HEK293 (cell line): Measurements from ENCODE around the gene S1PR1.
"Not testable (repeated sequence)": the region's sequence is repeated elsewhere in the genome, so short reads cannot be mapped to it uniquely, and the experiment has no call there.

ENCODE experiments used
- CTCF ChIA-PET: fragments of 350-600 bp; formaldehyde crosslinking; extraction: SDS; loops from one replicate; lab custom pipeline; 2021; ENCODE audit warnings: antibody characterized with exemption; lab: Yijun Ruan, JAX
- POLR2A ChIA-PET: fragments of 300-600 bp; formaldehyde crosslinking; extraction: SDS; loops from one replicate; lab custom pipeline; 2020; ENCODE audit warnings: antibody characterized with exemption, inconsistent platforms; lab: Yijun Ruan, JAX
- H3K27ac ChIP-seq: fragments of 200-500 bp; sonication (Bioruptor generic); 2 replicates; pipeline ENCODE4 v1.5.1; 2014; ENCODE audit warnings: low read depth, low read length, control low read depth, inconsistent platforms; ENCODE audit errors: extremely low read depth
- H3K36me3 ChIP-seq, 2 experiments: fragments of 200-500 bp in 1 of 2; sonication (Bioruptor generic) in 1 of 2; 1 replicate in 1 of 2; 2 replicates in 1 of 2; pipeline ENCODE4 v1.5.1; 2014 to 2017; ENCODE audit warnings: inconsistent platforms in 2 of 2, low read length in 2 of 2; ENCODE audit not compliant: control insufficient read depth in 2 of 2, insufficient read depth in 1 of 2
- H3K4me1 ChIP-seq: fragments of 200-500 bp; sonication (Bioruptor generic); 2 replicates; pipeline ENCODE4 v1.5.1; 2014; ENCODE audit warnings: mild to moderate bottlenecking, low read length, inconsistent platforms; ENCODE audit not compliant: control insufficient read depth, insufficient read depth
- H3K4me3 ChIP-seq: 2 replicates; pipeline ENCODE4 v1.5.1; 2011; ENCODE audit warnings: low read depth, mild to moderate bottlenecking, control low read depth, low read length, moderate library complexity
- H3K9me3 ChIP-seq: fragments of 200-500 bp; sonication (Bioruptor generic); 2 replicates; pipeline ENCODE4 v1.5.1; 2014; ENCODE audit warnings: low read depth, low read length, inconsistent platforms; ENCODE audit not compliant: control insufficient read depth, insufficient read depth
- BCL11B ChIP-seq: fragments of 450-650 bp; formaldehyde crosslinking; IDR thresholded peaks from 2 replicates; pipeline ENCODE4 v1.5.1; 2016; ENCODE audit warnings: low read depth, missing biosample characterization, missing genetic modification characterization
- GLI4 ChIP-seq: fragments of 450-650 bp; formaldehyde crosslinking; IDR thresholded peaks from 2 replicates; pipeline ENCODE4 v1.5.1; 2016; ENCODE audit warnings: missing biosample characterization, missing genetic modification characterization
- MEIS1 ChIP-seq: sonication (generic); formaldehyde crosslinking; IDR thresholded peaks from 2 replicates; pipeline ENCODE4 v1.8.1; 2022; ENCODE audit warnings: missing genetic modification reagents, mild to moderate bottlenecking, borderline replicate concordance
- SETDB1 ChIP-seq: IDR thresholded peaks from one replicate; pipeline ENCODE4 v1.6.1; 2017; ENCODE audit warnings: mild to moderate bottlenecking, low read length, moderate library complexity, mixed read lengths; ENCODE audit not compliant: insufficient read length
- YY2 ChIP-seq: fragments of 450-650 bp; formaldehyde crosslinking; IDR thresholded peaks from 2 replicates; pipeline ENCODE4 v1.5.1; 2016; ENCODE audit warnings: missing biosample characterization, missing genetic modification characterization
- ZBTB10 ChIP-seq: fragments of 450-650 bp; formaldehyde crosslinking; IDR thresholded peaks from 2 replicates; pipeline ENCODE4 v1.5.1; 2016; ENCODE audit warnings: missing biosample characterization, missing genetic modification characterization
- ZBTB17 ChIP-seq: fragments of 450-650 bp; formaldehyde crosslinking; IDR thresholded peaks from 2 replicates; pipeline ENCODE4 v1.5.1; 2016; ENCODE audit warnings: missing biosample characterization, missing genetic modification characterization
- ZBTB48 ChIP-seq: fragments of 450-650 bp; formaldehyde crosslinking; IDR thresholded peaks from 2 replicates; pipeline ENCODE4 v1.5.1; 2016; ENCODE audit warnings: missing biosample characterization, missing genetic modification characterization
- ZEB2 ChIP-seq: fragments of 450-650 bp; formaldehyde crosslinking; IDR thresholded peaks from 2 replicates; pipeline ENCODE4 v1.5.1; 2016; ENCODE audit warnings: missing biosample characterization, missing genetic modification characterization
- ZFP37 ChIP-seq: fragments of 450-650 bp; formaldehyde crosslinking; IDR thresholded peaks from 2 replicates; pipeline ENCODE4 v1.5.1; 2016; ENCODE audit warnings: missing biosample characterization, missing genetic modification characterization
- ZIC2 ChIP-seq: fragments of 450-650 bp; formaldehyde crosslinking; IDR thresholded peaks from 2 replicates; pipeline ENCODE4 v1.5.1; 2016; ENCODE audit warnings: missing biosample characterization, missing genetic modification characterization
- ZNF146 ChIP-seq: fragments of 450-650 bp; formaldehyde crosslinking; IDR thresholded peaks from 2 replicates; pipeline ENCODE4 v1.5.1; 2016; ENCODE audit warnings: missing biosample characterization, missing genetic modification characterization
- ZNF362 ChIP-seq: fragments of 450-650 bp; formaldehyde crosslinking; IDR thresholded peaks from 2 replicates; pipeline ENCODE4 v1.5.1; 2016; ENCODE audit warnings: missing biosample characterization, missing genetic modification characterization
- ZNF701 ChIP-seq: fragments of 450-650 bp; formaldehyde crosslinking; IDR thresholded peaks from 2 replicates; pipeline ENCODE4 v1.5.1; 2016; ENCODE audit warnings: missing biosample characterization, missing genetic modification characterization
- ZSCAN16 ChIP-seq: fragments of 450-650 bp; formaldehyde crosslinking; IDR thresholded peaks from 2 replicates; pipeline ENCODE4 v1.5.1; 2016; ENCODE audit warnings: missing biosample characterization, missing genetic modification characterization

Gene S1PR1

GRCh38 chr1:101188331-101188730, 48.5 kb upstream of the S1PR1 start:
- Histone ChIP-seq H3K9me3 (no peaks in the 10 kb centered on the region), H3K4me1 (no peaks in the 10 kb centered on the region), H3K27ac (no peak overlapping the region), H3K4me3 (no peak overlapping the region), H3K36me3 (no peaks in the 10 kb centered on the region)
- ChIA-PET CTCF (no interaction called here), POLR2A (no interaction called here)
- no peak for TF ChIP-seq ZSCAN16 (tag by site-specific recombination)
- no peak for TF ChIP-seq ZNF362 (tag by site-specific recombination)
- no peak for TF ChIP-seq ZNF701

- H3K4me1 ChIP-seq, POLR2A ChIA-PET, H3K36me3 ChIP-seq, H3K9me3 ChIP-seq: not testable (repeated sequence)
- TF ChIP-seq ZNF146 (tag by site-specific recombination) = peak; percentile 86
- TF ChIP-seq, all 188 proteins: peak for 1; not testable (repeated sequence) for 187
- CTCF ChIA-PET, H3K27ac ChIP-seq, H3K4me3 ChIP-seq: not testable (repeated sequence)
Observed at GRCh38 chr1:101188968-101189367, 47.9 kb upstream of the S1PR1 start.

GRCh38 chr1:101190441-101190840, 46.4 kb upstream of the S1PR1 start:
- H3K9me3 ChIP-seq = no peaks in the 10 kb centered on the region
- H3K36me3 ChIP-seq = no peaks in the 10 kb centered on the region
- TF ChIP-seq YY2 (tag by site-specific recombination) = no peak
- TF ChIP-seq MEIS1 = no peak
- CTCF ChIA-PET = interaction anchor here (0.9 kb wide), 1 partner anchor 98 kb away, joined by 4 read pairs; no protein-coding TSS in a partner anchor
- POLR2A ChIA-PET = no interaction called here
- no peak overlapping the region for H3K4me3 ChIP-seq
- no peaks in the 10 kb centered on the region for H3K4me1 ChIP-seq
- no peak overlapping the region for H3K27ac ChIP-seq

GRCh38 chr1:101191049-101191448, 45.8 kb upstream of the S1PR1 start:
- Histone ChIP-seq H3K36me3 (no peaks in the 10 kb centered on the region), H3K4me1 (no peaks in the 10 kb centered on the region), H3K9me3 (no peaks in the 10 kb centered on the region), H3K27ac (no peak overlapping the region), H3K4me3 (no peak overlapping the region)
- ChIA-PET POLR2A (no interaction called here), CTCF (interaction anchor here (0.9 kb wide), 1 partner anchor 97 kb away, joined by 4 read pairs; no protein-coding TSS in a partner anchor)
- TF ChIP-seq ZIC2 (tag by site-specific recombination) = no peak

GRCh38 chr1:101193733-101194169, 43.1 kb upstream of the S1PR1 start:
- no peak overlapping the region for H3K27ac ChIP-seq

More at GRCh38 chr1:101193733-101194169, 43.1 kb upstream of the S1PR1 start:
- TF ChIP-seq ZEB2 (tag by site-specific recombination) (no peak), ZBTB17 (tag by site-specific recombination) (no peak), SETDB1 (no peak), ZBTB48 (tag by site-specific recombination) (no peak), ZFP37 (tag by site-specific recombination) (no peak), GLI4 (tag by site-specific recombination) (no peak), BCL11B (tag by site-specific recombination) (no peak), ZBTB10 (tag by site-specific recombination) (no peak)
- CTCF ChIA-PET = interaction anchor here (0.6 kb wide), 1 partner anchor 53 kb away, joined by 5 read pairs; no protein-coding TSS in a partner anchor
- Histone ChIP-seq H3K9me3 (no peaks in the 10 kb centered on the region), H3K4me3 (no peak overlapping the region), H3K36me3 (no peaks in the 10 kb centered on the region), H3K4me1 (no peaks in the 10 kb centered on the region)
- POLR2A ChIA-PET = no interaction called here
